Left renal cortex interstitium (tissue), 4 donors: ENCODE data around the gene PDAP1. TPM values are rescaled to one million over a fixed set of nuclear protein-coding genes. Genes with fewer than 3 reads are reported as not detected.
"Not testable (repeated sequence)": the region's sequence is repeated elsewhere in the genome, so short reads cannot be mapped to it uniquely, and the experiment has no call there.

ENCODE experiments used
- DNase-seq, 4 donors: peaks; one replicate each; pipeline ENCODE4 v3.0.0-alpha.2; 2013; ENCODE audit warnings: low read depth in 4 of 4, low spot score in 2 of 4, missing footprints in 1 of 4
- polyA plus RNA-seq, 4 donors: library from polyadenylated mRNA; unstranded; fragments of 120-200 nt; gene quantifications; one replicate each; pipeline ENCODE4 v1.2.1, GENCODE V29; 2013; ENCODE audit not compliant: insufficient read length in 4 of 4

The PDAP1 gene
- polyA plus RNA-seq, 4 donors = 145 to 161 (median 149) TPM

- no peak for DNase-seq
These were observed 28.2 kb downstream of the PDAP1 start for GRCh38 chr7:99380032-99380822.

- not testable (repeated sequence) for DNase-seq
These were observed 28.7 kb downstream of the PDAP1 start for GRCh38 chr7:99379693-99380031.

- DNase-seq = no peak
These were observed 29.3 kb downstream of the PDAP1 start for GRCh38 chr7:99379043-99379577.

GRCh38 chr7:99375070-99375807 is 33.2 kb downstream of the PDAP1 start:
- no peak for DNase-seq

- no peak for DNase-seq
These were observed 34.0 kb downstream of the PDAP1 start, which contains the start of gene ARPC1B for GRCh38 chr7:99374111-99375064. TSS of gene ARPC1B (plus strand) at chr7:99374730. CDS start at chr7:99385715, 10,985 bp downstream.

- no peak for DNase-seq
These were observed 35.0 kb downstream of the PDAP1 start for GRCh38 chr7:99373091-99374066.

- peak in 1 of 4 donors; percentile 58 for DNase-seq
These were observed 35.9 kb downstream of the PDAP1 start for GRCh38 chr7:99372275-99373090.

- DNase-seq = no peak
These were observed 36.9 kb downstream of the PDAP1 start for GRCh38 chr7:99371376-99371920.

GRCh38 chr7:99369767-99370391 is 38.5 kb downstream of the PDAP1 start:
- DNase-seq = no peak

- DNase-seq = no peak
These were observed 39.5 kb downstream of the PDAP1 start for GRCh38 chr7:99368750-99369389.

GRCh38 chr7:99366646-99367045 is 41.8 kb downstream of the PDAP1 start:
- no peak for DNase-seq

GRCh38 chr7:99365318-99366141 is 42.9 kb downstream of the PDAP1 start:
- DNase-seq = no peak

- DNase-seq = no peak
These were observed 45.1 kb downstream of the PDAP1 start for GRCh38 chr7:99363286-99363685.

- DNase-seq = no peak
These were observed 45.6 kb downstream of the PDAP1 start for GRCh38 chr7:99362801-99363200.

GRCh38 chr7:99359465-99360154 is 48.8 kb downstream of the PDAP1 start:
- no peak for DNase-seq

GRCh38 chr7:99358521-99358920 is 49.9 kb downstream of the PDAP1 start:
- DNase-seq = not testable (repeated sequence)
